ENCODE data around the gene NTM. TPM values are rescaled to one million over a fixed set of nuclear protein-coding genes. Genes with fewer than 3 reads are reported as not detected.

NTM gene
- total RNA-seq, 1 donor from 2014 or later = 4.3 TPM

GRCh38 chr11:132353255-132353654 lies 982.8 kb downstream of the NTM start:
- H3K36me3 Mint-ChIP-seq (ENCODE audit: insufficient read depth) = no peaks in the 10 kb centered on the region
- DNase-seq (ENCODE audit: low spot score, unreplicated experiment) = no peak
- no peak overlapping the region for H3K27ac Mint-ChIP-seq
- H3K4me3 Mint-ChIP-seq (ENCODE audit: low read depth) = no peak overlapping the region
- peaks cover 55% of the 10 kb centered on the region for H3K27me3 Mint-ChIP-seq
- no peaks in the 10 kb centered on the region for H3K9me3 Mint-ChIP-seq (ENCODE audit: low read depth)
- TF ChIP-seq, protein P1, sequence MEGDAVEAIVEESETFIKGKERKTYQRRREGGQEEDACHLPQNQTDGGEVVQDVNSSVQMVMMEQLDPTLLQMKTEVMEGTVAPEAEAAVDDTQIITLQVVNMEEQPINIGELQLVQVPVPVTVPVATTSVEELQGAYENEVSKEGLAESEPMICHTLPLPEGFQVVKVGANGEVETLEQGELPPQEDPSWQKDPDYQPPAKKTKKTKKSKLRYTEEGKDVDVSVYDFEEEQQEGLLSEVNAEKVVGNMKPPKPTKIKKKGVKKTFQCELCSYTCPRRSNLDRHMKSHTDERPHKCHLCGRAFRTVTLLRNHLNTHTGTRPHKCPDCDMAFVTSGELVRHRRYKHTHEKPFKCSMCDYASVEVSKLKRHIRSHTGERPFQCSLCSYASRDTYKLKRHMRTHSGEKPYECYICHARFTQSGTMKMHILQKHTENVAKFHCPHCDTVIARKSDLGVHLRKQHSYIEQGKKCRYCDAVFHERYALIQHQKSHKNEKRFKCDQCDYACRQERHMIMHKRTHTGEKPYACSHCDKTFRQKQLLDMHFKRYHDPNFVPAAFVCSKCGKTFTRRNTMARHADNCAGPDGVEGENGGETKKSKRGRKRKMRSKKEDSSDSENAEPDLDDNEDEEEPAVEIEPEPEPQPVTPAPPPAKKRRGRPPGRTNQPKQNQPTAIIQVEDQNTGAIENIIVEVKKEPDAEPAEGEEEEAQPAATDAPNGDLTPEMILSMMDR (IDR thresholded peaks at IDR 0.05; ENCODE audit: unreplicated experiment) = no peak
- H3K4me1 Mint-ChIP-seq (ENCODE audit: low read depth) = no peaks in the 10 kb centered on the region

DNA sequence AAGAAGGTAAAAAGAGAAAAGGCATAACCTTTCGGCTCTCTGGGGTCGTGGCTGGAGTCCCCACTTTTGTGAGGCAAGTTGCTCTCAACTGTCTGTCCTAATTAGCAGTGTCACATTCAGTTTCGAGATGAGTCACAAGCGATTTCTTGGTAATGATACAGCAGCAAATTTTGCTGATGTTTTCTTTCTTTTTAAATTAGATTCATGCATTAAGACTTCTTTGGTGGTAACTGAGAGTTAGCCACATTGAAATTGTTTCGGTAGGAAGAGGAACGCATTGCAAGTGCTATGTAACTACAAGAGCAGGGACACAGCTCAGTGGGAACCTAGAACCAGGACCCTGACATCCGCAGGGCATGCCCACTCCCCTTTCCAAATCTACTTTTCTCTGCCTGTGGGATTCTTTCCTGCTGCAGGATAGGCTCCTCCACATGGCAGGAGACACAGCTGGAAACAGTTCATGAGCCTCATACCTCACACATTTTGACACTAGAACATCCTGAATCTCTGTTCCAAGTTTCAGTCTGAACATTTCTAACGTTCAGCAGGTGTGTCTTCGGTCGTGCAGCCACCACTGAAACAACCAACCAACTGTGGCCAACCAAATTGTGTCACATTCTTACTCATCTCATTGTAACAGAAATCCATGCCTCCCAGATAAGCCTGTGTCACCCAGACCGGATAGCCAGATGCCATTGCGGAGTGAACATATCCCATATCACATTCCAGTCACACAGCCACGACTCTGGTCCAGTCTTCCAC lies 987.6 kb downstream of the NTM start:
- H3K27ac Mint-ChIP-seq = no peak overlapping the region
- H3K4me1 Mint-ChIP-seq (ENCODE audit: low read depth) = no peaks in the 10 kb centered on the region
- H3K27me3 Mint-ChIP-seq = peaks cover 49% of the 10 kb centered on the region
- no peak overlapping the region for H3K4me3 Mint-ChIP-seq (ENCODE audit: low read depth)
- no peaks in the 10 kb centered on the region for H3K9me3 Mint-ChIP-seq (ENCODE audit: low read depth)
- TF ChIP-seq, protein P1 (IDR thresholded peaks at IDR 0.05; ENCODE audit: unreplicated experiment) = no peak
- DNase-seq (ENCODE audit: low spot score, unreplicated experiment) = no peak
- H3K36me3 Mint-ChIP-seq (ENCODE audit: insufficient read depth) = no peaks in the 10 kb centered on the region

DNA sequence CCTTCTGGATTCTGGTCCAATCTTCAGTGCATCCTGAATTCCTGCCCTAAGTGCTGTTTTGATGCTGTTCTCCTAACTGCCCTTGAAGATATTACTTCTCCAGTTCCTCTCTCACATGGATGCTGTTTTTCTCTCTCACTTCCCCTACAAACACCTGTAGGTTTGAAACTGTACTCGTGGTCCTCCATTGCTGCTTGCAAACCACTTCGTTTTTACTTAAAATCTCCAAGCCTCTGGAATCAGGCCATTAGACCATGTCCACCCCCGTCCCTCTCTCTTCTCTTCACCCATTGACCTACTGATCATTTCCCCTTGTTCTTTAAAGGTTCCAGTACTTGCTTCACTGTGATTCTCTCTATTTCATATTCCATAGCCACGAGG lies 988.1 kb downstream of the NTM start:
- no peak for DNase-seq (ENCODE audit: low spot score, unreplicated experiment)
- H3K27me3 Mint-ChIP-seq = peaks cover 48% of the 10 kb centered on the region
- TF ChIP-seq, protein P1 (IDR thresholded peaks at IDR 0.05; ENCODE audit: unreplicated experiment) = no peak
- H3K27ac Mint-ChIP-seq = no peak overlapping the region
- H3K4me1 Mint-ChIP-seq (ENCODE audit: low read depth) = no peaks in the 10 kb centered on the region
- H3K9me3 Mint-ChIP-seq (ENCODE audit: low read depth) = no peaks in the 10 kb centered on the region
- H3K36me3 Mint-ChIP-seq (ENCODE audit: insufficient read depth) = no peaks in the 10 kb centered on the region
- H3K4me3 Mint-ChIP-seq (ENCODE audit: low read depth) = no peak overlapping the region

DNA sequence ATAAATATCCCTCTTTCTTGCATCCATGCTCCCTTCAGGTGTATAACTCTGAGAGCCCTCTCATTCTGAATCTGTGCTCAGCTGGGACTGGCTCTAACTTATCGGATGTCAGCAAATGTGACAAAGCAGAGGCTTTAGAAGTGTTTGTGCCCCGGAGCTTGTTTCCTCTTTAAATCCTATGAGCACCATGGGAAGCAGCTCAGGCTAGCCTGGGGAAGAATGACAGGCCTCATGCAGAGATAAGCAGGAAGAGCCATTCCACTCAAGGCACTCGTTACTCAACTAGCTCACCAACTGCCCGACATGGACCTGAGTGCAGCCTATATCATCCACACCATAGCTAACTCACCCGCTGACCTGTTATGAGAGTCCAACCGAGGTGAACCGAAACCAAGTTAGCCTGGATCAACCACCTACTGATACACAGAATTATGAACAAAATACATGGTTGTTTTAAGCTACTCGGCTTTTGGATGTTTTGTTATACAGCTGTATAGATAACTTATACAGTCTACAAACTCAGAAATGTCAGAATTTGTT lies 990.7 kb downstream of the NTM start:
- Mint-ChIP-seq H3K36me3 (ENCODE audit: insufficient read depth) (no peaks in the 10 kb centered on the region), H3K4me3 (ENCODE audit: low read depth) (no peak overlapping the region), H3K9me3 (ENCODE audit: low read depth) (no peaks in the 10 kb centered on the region), H3K4me1 (ENCODE audit: low read depth) (no peaks in the 10 kb centered on the region), H3K27ac (no peak overlapping the region), H3K27me3 (peaks cover 30% of the 10 kb centered on the region)
- DNase-seq (ENCODE audit: low spot score, unreplicated experiment) = no peak
- TF ChIP-seq, protein P1 (IDR thresholded peaks at IDR 0.05; ENCODE audit: unreplicated experiment) = no peak

GRCh38 chr11:132365650-132366049 lies 995.2 kb downstream of the NTM start:
- TF ChIP-seq, protein P1 (IDR thresholded peaks at IDR 0.05; ENCODE audit: unreplicated experiment) = no peak
- H3K36me3 Mint-ChIP-seq (ENCODE audit: insufficient read depth) = no peaks in the 10 kb centered on the region
- no peak overlapping the region for H3K27ac Mint-ChIP-seq
- H3K9me3 Mint-ChIP-seq (ENCODE audit: low read depth) = peaks cover 4% of the 10 kb centered on the region
- no peaks in the 10 kb centered on the region for H3K4me1 Mint-ChIP-seq (ENCODE audit: low read depth)
- H3K27me3 Mint-ChIP-seq = peaks cover 12% of the 10 kb centered on the region
- no peak for DNase-seq (ENCODE audit: low spot score, unreplicated experiment)
- no peak overlapping the region for H3K4me3 Mint-ChIP-seq (ENCODE audit: low read depth)
